WTC11 (cell line): Measurements from ENCODE around the gene ATXN3L. TPM values are rescaled to one million over a fixed set of nuclear protein-coding genes. Genes with fewer than 3 reads are reported as not detected.

Experiments
- ATAC-seq: fragments of 200-7000 bp; cut with Tn5 transposase; 2 replicates; pipeline ENCODE4 v1.10.0; 2021; ENCODE audit warnings: mild to moderate bottlenecking, moderate library complexity
- CTCF ChIA-PET: fragments of 300-600 bp; sonication (Branson Sonifier 250); formaldehyde crosslinking; loops from one replicate; lab custom pipeline; 2021; ENCODE audit warnings: antibody characterized with exemption; lab: Charles Lee
- POLR2A ChIA-PET: fragments of 350-600 bp; sonication (Branson Sonifier 250); formaldehyde crosslinking; loops from one replicate; lab custom pipeline; 2021; ENCODE audit warnings: antibody characterized with exemption; lab: Charles Lee
- DNase-seq: peaks from one replicate; pipeline ENCODE4 v3.0.0; 2021; ENCODE audit warnings: low spot score
- H3K27ac Mint-ChIP-seq: 2 replicates; pipeline ENCODE4 v1.8.0; 2021; ENCODE audit warnings: mixed read lengths
- H3K27me3 Mint-ChIP-seq: 2 replicates; pipeline ENCODE4 v1.8.0; 2021; ENCODE audit warnings: low read depth, mild to moderate bottlenecking, moderate library complexity, mixed read lengths
- H3K36me3 Mint-ChIP-seq: 2 replicates; pipeline ENCODE4 v1.8.0; 2021; ENCODE audit warnings: mixed read lengths
- H3K4me1 Mint-ChIP-seq: 2 replicates; pipeline ENCODE4 v1.8.0; 2022; ENCODE audit warnings: mixed read lengths
- H3K4me3 Mint-ChIP-seq: 2 replicates; pipeline ENCODE4 v1.8.0; 2021; ENCODE audit warnings: mild to moderate bottlenecking, moderate library complexity, mixed read lengths
- H3K9me3 Mint-ChIP-seq: 2 replicates; pipeline ENCODE4 v1.8.0; 2021; ENCODE audit warnings: mixed read lengths
- CREM ChIP-seq: sonication (generic); formaldehyde crosslinking; IDR thresholded peaks from 2 replicates; pipeline ENCODE4 v1.8.1; 2022; ENCODE audit warnings: mild to moderate bottlenecking, missing genetic modification reagents, moderate library complexity
- ELF4 ChIP-seq: sonication (generic); formaldehyde crosslinking; IDR thresholded peaks from 2 replicates; pipeline ENCODE4 v1.8.1; 2022; ENCODE audit warnings: low read depth, mild to moderate bottlenecking, moderate library complexity, missing genetic modification reagents
- ETV6 ChIP-seq: sonication (generic); formaldehyde crosslinking; IDR thresholded peaks from 2 replicates; pipeline ENCODE4 v1.8.1; 2022; ENCODE audit warnings: mild to moderate bottlenecking, missing genetic modification reagents
- SMAD3 ChIP-seq: sonication (generic); formaldehyde crosslinking; IDR thresholded peaks from 2 replicates; pipeline ENCODE4 v1.8.0; 2022; ENCODE audit warnings: missing genetic modification reagents, mild to moderate bottlenecking, borderline replicate concordance
- SMAD4 ChIP-seq: sonication (generic); formaldehyde crosslinking; IDR thresholded peaks from 2 replicates; pipeline ENCODE4 v1.8.0; 2022; ENCODE audit warnings: mild to moderate bottlenecking, missing genetic modification reagents
- SP1 ChIP-seq: sonication (generic); formaldehyde crosslinking; conservative IDR thresholded peaks from 2 replicates; pipeline ENCODE4 v1.8.1; 2022; ENCODE audit warnings: missing genetic modification reagents
- TEAD1 ChIP-seq: sonication (generic); formaldehyde crosslinking; IDR thresholded peaks from 2 replicates; pipeline ENCODE4 v1.8.0; 2022; ENCODE audit warnings: mild to moderate bottlenecking, missing genetic modification reagents
- TEAD4 ChIP-seq: sonication (generic); formaldehyde crosslinking; IDR thresholded peaks from 2 replicates; pipeline ENCODE4 v1.8.0; 2022; ENCODE audit warnings: mild to moderate bottlenecking, missing genetic modification reagents
- total RNA-seq: library from RNA; stranded (reverse); gene quantifications from 3 replicates; pipeline ENCODE4 v1.2.3, GENCODE V29; 2021
- TF ChIP-seq, protein P1 (sequence below): fragments of 250-450 bp; sonication (Bioruptor Pico); IDR thresholded peaks from 2 replicates; pipeline ENCODE4 v1.9.0; 2021; ENCODE audit warnings: mild to moderate bottlenecking
- TF ChIP-seq, protein P2 (sequence below): sonication (generic); formaldehyde crosslinking; IDR thresholded peaks from 2 replicates; pipeline ENCODE4 v1.8.1; 2023; ENCODE audit warnings: mild to moderate bottlenecking, missing genetic modification reagents, borderline replicate concordance
- TF ChIP-seq, protein P3 (sequence below): sonication (generic); formaldehyde crosslinking; IDR thresholded peaks from 2 replicates; pipeline ENCODE4 v1.8.1; 2023; ENCODE audit warnings: mild to moderate bottlenecking, missing genetic modification reagents, moderate library complexity
- TF ChIP-seq, protein P4 (sequence below): fragments of 250-450 bp; sonication (Bioruptor Pico); IDR thresholded peaks from 2 replicates; pipeline ENCODE4 v1.9.0; 2021; ENCODE audit warnings: mild to moderate bottlenecking
- TF ChIP-seq, protein P5 (sequence below): sonication (generic); formaldehyde crosslinking; IDR thresholded peaks from 2 replicates; pipeline ENCODE4 v1.8.0; 2022; ENCODE audit warnings: missing genetic modification reagents
- TF ChIP-seq, protein P6 (sequence below): sonication (generic); formaldehyde crosslinking; IDR thresholded peaks from 2 replicates; pipeline ENCODE4 v1.8.0; 2023; ENCODE audit warnings: missing genetic modification reagents, mild to moderate bottlenecking, borderline replicate concordance

Gene ATXN3L
- total RNA-seq, 1 experiment from 2014 or later = not detected

DNA sequence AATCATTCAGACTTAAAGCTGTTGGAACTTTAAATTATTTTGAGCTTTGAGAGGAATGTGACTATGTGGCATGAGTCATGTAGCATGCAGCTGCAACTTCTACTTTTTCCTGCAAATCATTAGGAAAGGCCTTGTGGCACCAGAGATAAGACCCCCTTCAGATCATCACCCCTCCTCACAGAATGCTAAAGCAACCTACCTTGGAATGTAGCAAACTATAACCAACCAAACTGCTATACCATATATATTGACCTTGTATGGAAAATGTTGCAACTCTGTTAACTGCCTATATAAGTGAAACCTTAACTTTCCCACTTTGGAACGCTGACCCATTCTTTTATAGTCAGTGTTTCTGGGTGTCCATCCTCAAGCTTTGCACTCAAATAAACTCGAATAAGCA lies 32.0 kb downstream of the ATXN3L start:
- TF ChIP-seq, protein P1, sequence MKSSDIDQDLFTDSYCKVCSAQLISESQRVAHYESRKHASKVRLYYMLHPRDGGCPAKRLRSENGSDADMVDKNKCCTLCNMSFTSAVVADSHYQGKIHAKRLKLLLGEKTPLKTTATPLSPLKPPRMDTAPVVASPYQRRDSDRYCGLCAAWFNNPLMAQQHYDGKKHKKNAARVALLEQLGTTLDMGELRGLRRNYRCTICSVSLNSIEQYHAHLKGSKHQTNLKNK (CRISPR knock-in tag) = no peak
- CTCF ChIA-PET = no interaction called here
- peaks cover 55% of the 10 kb centered on the region for H3K4me1 Mint-ChIP-seq
- DNase-seq (no peak), ATAC-seq (no peak)
- H3K4me3 Mint-ChIP-seq = no peak overlapping the region
- H3K27ac Mint-ChIP-seq = no peak overlapping the region
- POLR2A ChIA-PET = no interaction called here
- peaks cover 21% of the 10 kb centered on the region for H3K36me3 Mint-ChIP-seq
- H3K27me3 Mint-ChIP-seq = peaks cover 3% of the 10 kb centered on the region; the same call in 1 of the 2 replicates
- H3K9me3 Mint-ChIP-seq = peaks cover 10% of the 10 kb centered on the region

DNA sequence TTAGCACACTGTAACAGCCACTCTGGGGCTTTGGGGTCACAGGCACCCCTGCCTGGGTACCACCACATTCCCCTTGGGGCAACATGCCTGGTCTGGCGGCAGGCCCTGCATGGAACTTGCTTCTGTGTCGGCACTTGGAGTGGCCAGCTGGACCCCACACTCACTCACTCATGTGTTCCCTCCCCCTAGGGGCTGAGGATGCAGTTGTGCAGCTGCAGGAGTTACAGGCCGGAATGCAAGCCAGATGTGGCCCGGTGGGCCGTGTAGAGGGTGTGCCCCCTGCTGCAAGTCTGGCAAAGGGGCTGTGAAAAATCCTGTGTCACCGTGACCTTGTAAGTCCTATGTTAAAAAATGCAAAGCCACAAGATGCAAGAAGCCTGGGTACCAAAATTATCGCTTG lies 34.2 kb downstream of the ATXN3L start:
- no peak for TF ChIP-seq TEAD1 (CRISPR knock-in tag)
- TF ChIP-seq, protein P2, sequence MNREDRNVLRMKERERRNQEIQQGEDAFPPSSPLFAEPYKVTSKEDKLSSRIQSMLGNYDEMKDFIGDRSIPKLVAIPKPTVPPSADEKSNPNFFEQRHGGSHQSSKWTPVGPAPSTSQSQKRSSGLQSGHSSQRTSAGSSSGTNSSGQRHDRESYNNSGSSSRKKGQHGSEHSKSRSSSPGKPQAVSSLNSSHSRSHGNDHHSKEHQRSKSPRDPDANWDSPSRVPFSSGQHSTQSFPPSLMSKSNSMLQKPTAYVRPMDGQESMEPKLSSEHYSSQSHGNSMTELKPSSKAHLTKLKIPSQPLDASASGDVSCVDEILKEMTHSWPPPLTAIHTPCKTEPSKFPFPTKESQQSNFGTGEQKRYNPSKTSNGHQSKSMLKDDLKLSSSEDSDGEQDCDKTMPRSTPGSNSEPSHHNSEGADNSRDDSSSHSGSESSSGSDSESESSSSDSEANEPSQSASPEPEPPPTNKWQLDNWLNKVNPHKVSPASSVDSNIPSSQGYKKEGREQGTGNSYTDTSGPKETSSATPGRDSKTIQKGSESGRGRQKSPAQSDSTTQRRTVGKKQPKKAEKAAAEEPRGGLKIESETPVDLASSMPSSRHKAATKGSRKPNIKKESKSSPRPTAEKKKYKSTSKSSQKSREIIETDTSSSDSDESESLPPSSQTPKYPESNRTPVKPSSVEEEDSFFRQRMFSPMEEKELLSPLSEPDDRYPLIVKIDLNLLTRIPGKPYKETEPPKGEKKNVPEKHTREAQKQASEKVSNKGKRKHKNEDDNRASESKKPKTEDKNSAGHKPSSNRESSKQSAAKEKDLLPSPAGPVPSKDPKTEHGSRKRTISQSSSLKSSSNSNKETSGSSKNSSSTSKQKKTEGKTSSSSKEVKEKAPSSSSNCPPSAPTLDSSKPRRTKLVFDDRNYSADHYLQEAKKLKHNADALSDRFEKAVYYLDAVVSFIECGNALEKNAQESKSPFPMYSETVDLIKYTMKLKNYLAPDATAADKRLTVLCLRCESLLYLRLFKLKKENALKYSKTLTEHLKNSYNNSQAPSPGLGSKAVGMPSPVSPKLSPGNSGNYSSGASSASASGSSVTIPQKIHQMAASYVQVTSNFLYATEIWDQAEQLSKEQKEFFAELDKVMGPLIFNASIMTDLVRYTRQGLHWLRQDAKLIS (CRISPR knock-in tag) = no peak
- TF ChIP-seq, protein P3, sequence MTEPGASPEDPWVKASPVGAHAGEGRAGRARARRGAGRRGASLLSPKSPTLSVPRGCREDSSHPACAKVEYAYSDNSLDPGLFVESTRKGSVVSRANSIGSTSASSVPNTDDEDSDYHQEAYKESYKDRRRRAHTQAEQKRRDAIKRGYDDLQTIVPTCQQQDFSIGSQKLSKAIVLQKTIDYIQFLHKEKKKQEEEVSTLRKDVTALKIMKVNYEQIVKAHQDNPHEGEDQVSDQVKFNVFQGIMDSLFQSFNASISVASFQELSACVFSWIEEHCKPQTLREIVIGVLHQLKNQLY = no peak
- TF ChIP-seq, protein P4, sequence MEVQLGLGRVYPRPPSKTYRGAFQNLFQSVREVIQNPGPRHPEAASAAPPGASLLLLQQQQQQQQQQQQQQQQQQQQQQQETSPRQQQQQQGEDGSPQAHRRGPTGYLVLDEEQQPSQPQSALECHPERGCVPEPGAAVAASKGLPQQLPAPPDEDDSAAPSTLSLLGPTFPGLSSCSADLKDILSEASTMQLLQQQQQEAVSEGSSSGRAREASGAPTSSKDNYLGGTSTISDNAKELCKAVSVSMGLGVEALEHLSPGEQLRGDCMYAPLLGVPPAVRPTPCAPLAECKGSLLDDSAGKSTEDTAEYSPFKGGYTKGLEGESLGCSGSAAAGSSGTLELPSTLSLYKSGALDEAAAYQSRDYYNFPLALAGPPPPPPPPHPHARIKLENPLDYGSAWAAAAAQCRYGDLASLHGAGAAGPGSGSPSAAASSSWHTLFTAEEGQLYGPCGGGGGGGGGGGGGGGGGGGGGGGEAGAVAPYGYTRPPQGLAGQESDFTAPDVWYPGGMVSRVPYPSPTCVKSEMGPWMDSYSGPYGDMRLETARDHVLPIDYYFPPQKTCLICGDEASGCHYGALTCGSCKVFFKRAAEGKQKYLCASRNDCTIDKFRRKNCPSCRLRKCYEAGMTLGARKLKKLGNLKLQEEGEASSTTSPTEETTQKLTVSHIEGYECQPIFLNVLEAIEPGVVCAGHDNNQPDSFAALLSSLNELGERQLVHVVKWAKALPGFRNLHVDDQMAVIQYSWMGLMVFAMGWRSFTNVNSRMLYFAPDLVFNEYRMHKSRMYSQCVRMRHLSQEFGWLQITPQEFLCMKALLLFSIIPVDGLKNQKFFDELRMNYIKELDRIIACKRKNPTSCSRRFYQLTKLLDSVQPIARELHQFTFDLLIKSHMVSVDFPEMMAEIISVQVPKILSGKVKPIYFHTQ = no peak
- no peak for TF ChIP-seq ETV6 (CRISPR knock-in tag)
- TF ChIP-seq SMAD3 (CRISPR knock-in tag) = no peak
- TF ChIP-seq SP1 (CRISPR knock-in tag) = no peak
- no peak for TF ChIP-seq SMAD4 (CRISPR knock-in tag)
- TF ChIP-seq TEAD4 (CRISPR knock-in tag) = no peak
- TF ChIP-seq ELF4 (CRISPR knock-in tag) = no peak
- TF ChIP-seq, protein P5, sequence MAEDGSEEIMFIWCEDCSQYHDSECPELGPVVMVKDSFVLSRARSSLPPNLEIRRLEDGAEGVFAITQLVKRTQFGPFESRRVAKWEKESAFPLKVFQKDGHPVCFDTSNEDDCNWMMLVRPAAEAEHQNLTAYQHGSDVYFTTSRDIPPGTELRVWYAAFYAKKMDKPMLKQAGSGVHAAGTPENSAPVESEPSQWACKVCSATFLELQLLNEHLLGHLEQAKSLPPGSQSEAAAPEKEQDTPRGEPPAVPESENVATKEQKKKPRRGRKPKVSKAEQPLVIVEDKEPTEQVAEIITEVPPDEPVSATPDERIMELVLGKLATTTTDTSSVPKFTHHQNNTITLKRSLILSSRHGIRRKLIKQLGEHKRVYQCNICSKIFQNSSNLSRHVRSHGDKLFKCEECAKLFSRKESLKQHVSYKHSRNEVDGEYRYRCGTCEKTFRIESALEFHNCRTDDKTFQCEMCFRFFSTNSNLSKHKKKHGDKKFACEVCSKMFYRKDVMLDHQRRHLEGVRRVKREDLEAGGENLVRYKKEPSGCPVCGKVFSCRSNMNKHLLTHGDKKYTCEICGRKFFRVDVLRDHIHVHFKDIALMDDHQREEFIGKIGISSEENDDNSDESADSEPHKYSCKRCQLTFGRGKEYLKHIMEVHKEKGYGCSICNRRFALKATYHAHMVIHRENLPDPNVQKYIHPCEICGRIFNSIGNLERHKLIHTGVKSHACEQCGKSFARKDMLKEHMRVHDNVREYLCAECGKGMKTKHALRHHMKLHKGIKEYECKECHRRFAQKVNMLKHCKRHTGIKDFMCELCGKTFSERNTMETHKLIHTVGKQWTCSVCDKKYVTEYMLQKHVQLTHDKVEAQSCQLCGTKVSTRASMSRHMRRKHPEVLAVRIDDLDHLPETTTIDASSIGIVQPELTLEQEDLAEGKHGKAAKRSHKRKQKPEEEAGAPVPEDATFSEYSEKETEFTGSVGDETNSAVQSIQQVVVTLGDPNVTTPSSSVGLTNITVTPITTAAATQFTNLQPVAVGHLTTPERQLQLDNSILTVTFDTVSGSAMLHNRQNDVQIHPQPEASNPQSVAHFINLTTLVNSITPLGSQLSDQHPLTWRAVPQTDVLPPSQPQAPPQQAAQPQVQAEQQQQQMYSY (CRISPR knock-in tag) = no peak
- TF ChIP-seq, protein P6, sequence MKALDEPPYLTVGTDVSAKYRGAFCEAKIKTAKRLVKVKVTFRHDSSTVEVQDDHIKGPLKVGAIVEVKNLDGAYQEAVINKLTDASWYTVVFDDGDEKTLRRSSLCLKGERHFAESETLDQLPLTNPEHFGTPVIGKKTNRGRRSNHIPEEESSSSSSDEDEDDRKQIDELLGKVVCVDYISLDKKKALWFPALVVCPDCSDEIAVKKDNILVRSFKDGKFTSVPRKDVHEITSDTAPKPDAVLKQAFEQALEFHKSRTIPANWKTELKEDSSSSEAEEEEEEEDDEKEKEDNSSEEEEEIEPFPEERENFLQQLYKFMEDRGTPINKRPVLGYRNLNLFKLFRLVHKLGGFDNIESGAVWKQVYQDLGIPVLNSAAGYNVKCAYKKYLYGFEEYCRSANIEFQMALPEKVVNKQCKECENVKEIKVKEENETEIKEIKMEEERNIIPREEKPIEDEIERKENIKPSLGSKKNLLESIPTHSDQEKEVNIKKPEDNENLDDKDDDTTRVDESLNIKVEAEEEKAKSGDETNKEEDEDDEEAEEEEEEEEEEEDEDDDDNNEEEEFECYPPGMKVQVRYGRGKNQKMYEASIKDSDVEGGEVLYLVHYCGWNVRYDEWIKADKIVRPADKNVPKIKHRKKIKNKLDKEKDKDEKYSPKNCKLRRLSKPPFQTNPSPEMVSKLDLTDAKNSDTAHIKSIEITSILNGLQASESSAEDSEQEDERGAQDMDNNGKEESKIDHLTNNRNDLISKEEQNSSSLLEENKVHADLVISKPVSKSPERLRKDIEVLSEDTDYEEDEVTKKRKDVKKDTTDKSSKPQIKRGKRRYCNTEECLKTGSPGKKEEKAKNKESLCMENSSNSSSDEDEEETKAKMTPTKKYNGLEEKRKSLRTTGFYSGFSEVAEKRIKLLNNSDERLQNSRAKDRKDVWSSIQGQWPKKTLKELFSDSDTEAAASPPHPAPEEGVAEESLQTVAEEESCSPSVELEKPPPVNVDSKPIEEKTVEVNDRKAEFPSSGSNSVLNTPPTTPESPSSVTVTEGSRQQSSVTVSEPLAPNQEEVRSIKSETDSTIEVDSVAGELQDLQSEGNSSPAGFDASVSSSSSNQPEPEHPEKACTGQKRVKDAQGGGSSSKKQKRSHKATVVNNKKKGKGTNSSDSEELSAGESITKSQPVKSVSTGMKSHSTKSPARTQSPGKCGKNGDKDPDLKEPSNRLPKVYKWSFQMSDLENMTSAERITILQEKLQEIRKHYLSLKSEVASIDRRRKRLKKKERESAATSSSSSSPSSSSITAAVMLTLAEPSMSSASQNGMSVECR (CRISPR knock-in tag) = no peak
- TF ChIP-seq CREM = no peak
- TF ChIP-seq, all 79 proteins: peak for 0
- Mint-ChIP-seq H3K27ac (no peak overlapping the region), H3K4me1 (peaks cover 65% of the 10 kb centered on the region), H3K36me3 (peaks cover 30% of the 10 kb centered on the region), H3K4me3 (no peak overlapping the region), H3K9me3 (peaks cover 28% of the 10 kb centered on the region), H3K27me3 (peaks cover 3% of the 10 kb centered on the region)
- DNase-seq = peak; percentile 11
- ChIA-PET POLR2A (no interaction called here), CTCF (no interaction called here)
- no peak for ATAC-seq
